DMS 273 (cell line): ENCODE results near the gene TEX54.
A peak's percentile ranks its signal among the peaks of the same experiment; 100 is the strongest.

ENCODE experiments used
- DNase-seq: peaks from one replicate; lab custom pipeline; 2025; ENCODE audit not compliant: unreplicated experiment; lab: John Stamatoyannopoulos, UW

TEX54 gene

DNA sequence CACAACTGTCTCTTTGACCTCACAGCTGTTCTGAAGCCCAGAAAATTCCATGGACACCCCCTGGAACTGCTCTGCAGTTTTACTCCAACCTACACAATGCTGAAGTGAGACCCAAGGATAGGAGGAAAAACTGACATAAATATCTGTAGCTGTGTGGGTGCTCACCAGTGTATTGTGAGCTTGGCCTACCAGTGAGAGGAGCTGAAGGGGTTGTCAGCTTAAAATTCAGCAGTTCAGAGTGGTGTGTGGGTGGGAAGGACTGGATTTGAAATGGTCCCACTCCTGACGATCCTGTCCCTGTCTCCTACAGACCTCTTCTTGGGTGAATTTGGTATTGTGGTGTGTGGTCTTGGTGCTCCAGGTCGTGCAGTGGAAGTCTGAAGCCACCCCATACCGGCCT, 43.1 kb downstream of the TEX54 start:
- DNase-seq: no peak

DNA sequence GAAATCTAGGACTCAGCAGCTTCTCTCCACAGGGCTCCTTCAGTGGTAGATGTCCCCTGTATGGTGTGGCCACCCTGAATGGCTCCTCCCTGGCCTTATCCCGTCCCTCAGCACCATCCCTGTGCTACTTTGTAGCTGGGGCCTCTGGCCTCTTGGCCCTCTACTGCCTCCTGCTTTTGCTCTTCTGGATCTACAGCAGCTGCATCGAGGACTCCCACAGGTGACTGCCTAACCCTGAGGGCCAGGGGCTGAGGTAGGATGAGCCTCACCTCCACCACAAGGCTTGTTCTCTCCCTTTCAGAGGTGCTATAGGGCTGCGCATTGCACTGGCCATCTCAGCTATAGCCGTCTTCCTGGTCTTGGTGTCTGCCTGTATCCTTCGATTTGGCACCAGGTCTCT, 43.6 kb downstream of the TEX54 start:
- DNase-seq: no peak

- DNase-seq: peak; percentile 98
Measured at GRCh38 chr11:62787005-62787759, 45.5 kb downstream of the TEX54 start, which contains the start of gene TMEM179B. Gene TMEM179B (plus strand): TSS chr11:62787402. CDS start chr11:62787432, 30 bp downstream.

GRCh38 chr11:62786318-62787004, 46.2 kb downstream of the TEX54 start:
- DNase-seq: peak; percentile 90

DNA sequence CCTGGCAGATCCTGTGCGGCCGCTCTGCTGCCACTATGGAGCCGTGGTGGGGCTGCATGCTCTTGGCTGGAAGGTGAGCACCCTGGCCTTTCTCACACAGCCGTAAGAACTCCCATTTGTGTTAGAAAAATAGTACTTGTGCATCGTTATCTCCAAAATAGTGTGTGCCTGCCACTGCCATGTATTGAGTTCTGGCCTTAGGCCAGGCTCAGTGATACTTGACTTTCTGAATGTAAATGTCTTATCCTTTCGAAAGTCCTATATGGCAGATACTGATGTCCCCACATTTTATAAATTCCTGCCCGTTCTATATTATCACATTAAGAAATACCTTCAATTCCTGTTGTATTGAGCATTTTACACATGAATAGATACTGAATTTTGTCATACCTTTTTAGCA, 49.9 kb downstream of the TEX54 start:
- DNase-seq: no peak
